OCI-LY7 (cell line): ENCODE results near the gene F2R. TPM values are rescaled to one million over a fixed set of nuclear protein-coding genes. Genes with fewer than 3 reads are reported as not detected.
"Not testable (repeated sequence)": the region's sequence is repeated elsewhere in the genome, so short reads cannot be mapped to it uniquely, and the experiment has no call there.

Source experiments
- BruUV-seq: library from RNA; stranded (reverse); fragments of 400-500 nt; replicated peaks from 2 replicates; lab custom pipeline; 2021; lab: Mats Ljungman, UMichigan
- CTCF ChIA-PET: fragments of 300-600 bp; sonication (Branson Sonifier 250); formaldehyde crosslinking; loops from one replicate; lab custom pipeline; 2022; ENCODE audit warnings: antibody characterized with exemption; ENCODE audit not compliant: unreplicated experiment; lab: Charles Lee
- POLR2A ChIA-PET: fragments of 300-600 bp; sonication (Branson Sonifier 250); formaldehyde crosslinking; loops from one replicate; lab custom pipeline; 2022; ENCODE audit warnings: antibody characterized with exemption; lab: Charles Lee
- DNase-seq: peaks from one replicate; pipeline ENCODE4 v3.0.0-alpha.2; 2015; ENCODE audit warnings: low spot score
- H2AFZ ChIP-seq: fragments of 200-600 bp; sonication (generic), shearing (Covaris generic); 2 replicates; pipeline ENCODE4 v1.6.1; 2014; ENCODE audit warnings: mild to moderate bottlenecking, antibody characterized with exemption, low read length, moderate library complexity
- H3K27ac ChIP-seq: fragments of 200-600 bp; sonication (generic); 2 replicates; pipeline ENCODE4 v1.5.1; 2014; ENCODE audit warnings: mixed run types, low read depth, mild to moderate bottlenecking, moderate library complexity, low read length, inconsistent platforms; ENCODE audit not compliant: poor library complexity, severe bottlenecking
- H3K36me3 ChIP-seq: fragments of 200-600 bp; sonication (generic); 2 replicates; pipeline ENCODE4 v1.6.1; 2014; ENCODE audit warnings: mild to moderate bottlenecking, antibody characterized with exemption, low read length, moderate library complexity, mixed read lengths; ENCODE audit not compliant: insufficient read depth
- H3K4me1 ChIP-seq: fragments of 200-600 bp; sonication (generic); 2 replicates; pipeline ENCODE4 v1.5.1; 2014; ENCODE audit warnings: mild to moderate bottlenecking, low read length; ENCODE audit not compliant: insufficient read depth, poor library complexity, severe bottlenecking
- H3K4me2 ChIP-seq: fragments of 200-600 bp; sonication (generic); 2 replicates; pipeline ENCODE4 v1.6.1; 2014; ENCODE audit warnings: mild to moderate bottlenecking, low read length
- H3K4me3 ChIP-seq: fragments of 200-600 bp; sonication (generic); 2 replicates; pipeline ENCODE4 v1.5.1; 2014; ENCODE audit warnings: mild to moderate bottlenecking, low read depth, low read length; ENCODE audit not compliant: poor library complexity, severe bottlenecking
- H3K79me2 ChIP-seq: fragments of 200-600 bp; sonication (generic); 2 replicates; pipeline ENCODE4 v1.6.1; 2016; ENCODE audit warnings: low read depth, mild to moderate bottlenecking, low read length, moderate library complexity, mixed read lengths; ENCODE audit not compliant: insufficient read depth
- H3K9me2 ChIP-seq: fragments of 200-600 bp; sonication (generic); 2 replicates; pipeline ENCODE4 v1.6.1; 2016; ENCODE audit warnings: mild to moderate bottlenecking, low read length, mixed read lengths; ENCODE audit not compliant: insufficient read depth
- H3K9me3 ChIP-seq: fragments of 200-600 bp; sonication (generic); 2 replicates; pipeline ENCODE4 v1.6.1; 2014; ENCODE audit warnings: mild to moderate bottlenecking, mixed run types, low read length, mixed read lengths
- H4K20me1 ChIP-seq: fragments of 200-600 bp; sonication (generic); 2 replicates; pipeline ENCODE4 v1.6.1; 2014; ENCODE audit warnings: mild to moderate bottlenecking, antibody characterized with exemption, low read length, moderate library complexity, mixed read lengths; ENCODE audit not compliant: insufficient read depth
- EZH2phosphoT487 ChIP-seq: fragments of 200-600 bp; sonication (generic); IDR thresholded peaks from 2 replicates; pipeline ENCODE4 v1.6.1; 2018; ENCODE audit warnings: low read depth, borderline replicate concordance, mild to moderate bottlenecking, mixed run types, antibody characterized with exemption, low read length, moderate library complexity, mixed read lengths
- intact Hi-C: fragments of 100-400 bp; cut with micrococcal nuclease; formaldehyde crosslinking; loops from one replicate; pipeline ENCODE4 v1.10.0; 2022; ENCODE audit not compliant: unreplicated experiment
- total RNA-seq, 2 experiments: library from RNA; depleted of rRNA in 1 of 2; stranded (reverse); fragments of >200 nt in 1 of 2; shearing (Covaris generic) in 1 of 2; gene quantifications; 2 replicates each; pipeline ENCODE4 v1.2.3, GENCODE V29; 2014 to 2022
- TF ChIP-seq, protein P1 (sequence below): fragments of 200-600 bp; sonication (generic); conservative IDR thresholded peaks from 2 replicates; pipeline ENCODE4 v1.5.1; 2014; ENCODE audit warnings: mild to moderate bottlenecking, antibody characterized with exemption, low read length, moderate library complexity, mixed read lengths

The F2R gene
- total RNA-seq, 2 experiments from 2014 or later: 0.08 TPM; not detected in 1

DNA sequence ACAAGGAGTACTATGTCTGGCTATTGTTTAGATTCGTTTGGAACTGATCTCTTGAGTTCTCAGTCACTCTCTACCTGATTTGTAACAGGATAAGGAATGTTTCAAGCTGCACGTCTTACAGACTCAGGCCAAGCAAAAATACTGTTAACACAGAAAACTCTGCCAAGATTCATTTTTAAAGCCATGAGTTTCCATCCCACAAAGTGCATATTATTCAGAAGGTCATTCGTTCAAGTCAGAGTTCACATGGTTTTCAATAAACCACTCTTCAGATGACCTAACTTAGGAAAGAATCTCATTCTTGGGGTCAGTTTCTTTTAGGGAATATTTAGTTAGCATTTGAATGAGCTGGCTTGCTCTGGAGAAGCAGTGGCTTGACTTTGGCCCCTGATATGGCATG lies 49.3 kb downstream of the F2R start:
- DNase-seq: no peak
- TF ChIP-seq, protein P1, sequence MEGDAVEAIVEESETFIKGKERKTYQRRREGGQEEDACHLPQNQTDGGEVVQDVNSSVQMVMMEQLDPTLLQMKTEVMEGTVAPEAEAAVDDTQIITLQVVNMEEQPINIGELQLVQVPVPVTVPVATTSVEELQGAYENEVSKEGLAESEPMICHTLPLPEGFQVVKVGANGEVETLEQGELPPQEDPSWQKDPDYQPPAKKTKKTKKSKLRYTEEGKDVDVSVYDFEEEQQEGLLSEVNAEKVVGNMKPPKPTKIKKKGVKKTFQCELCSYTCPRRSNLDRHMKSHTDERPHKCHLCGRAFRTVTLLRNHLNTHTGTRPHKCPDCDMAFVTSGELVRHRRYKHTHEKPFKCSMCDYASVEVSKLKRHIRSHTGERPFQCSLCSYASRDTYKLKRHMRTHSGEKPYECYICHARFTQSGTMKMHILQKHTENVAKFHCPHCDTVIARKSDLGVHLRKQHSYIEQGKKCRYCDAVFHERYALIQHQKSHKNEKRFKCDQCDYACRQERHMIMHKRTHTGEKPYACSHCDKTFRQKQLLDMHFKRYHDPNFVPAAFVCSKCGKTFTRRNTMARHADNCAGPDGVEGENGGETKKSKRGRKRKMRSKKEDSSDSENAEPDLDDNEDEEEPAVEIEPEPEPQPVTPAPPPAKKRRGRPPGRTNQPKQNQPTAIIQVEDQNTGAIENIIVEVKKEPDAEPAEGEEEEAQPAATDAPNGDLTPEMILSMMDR: no peak
- no peak for TF ChIP-seq EZH2phosphoT487
- no TSS peak for BruUV-seq
- H3K4me1 ChIP-seq: no peaks in the 10 kb centered on the region
- intact Hi-C loops: no loop called here
- no peak overlapping the region for H3K4me2 ChIP-seq
- CTCF ChIA-PET: no interaction called here
- no peak overlapping the region for H3K4me3 ChIP-seq
- H2AFZ ChIP-seq: no peak overlapping the region
- no peaks in the 10 kb centered on the region for H3K36me3 ChIP-seq
- no peak overlapping the region for H3K27ac ChIP-seq
- 0 out of 2 replicates have a peak, but pooled peaks cover 3% of the 10 kb centered on the region for H3K9me3 ChIP-seq
- no peaks in the 10 kb centered on the region for H4K20me1 ChIP-seq
- POLR2A ChIA-PET: no interaction called here
- H3K79me2 ChIP-seq: no peaks in the 10 kb centered on the region
- H3K9me2 ChIP-seq: no peaks in the 10 kb centered on the region

DNA sequence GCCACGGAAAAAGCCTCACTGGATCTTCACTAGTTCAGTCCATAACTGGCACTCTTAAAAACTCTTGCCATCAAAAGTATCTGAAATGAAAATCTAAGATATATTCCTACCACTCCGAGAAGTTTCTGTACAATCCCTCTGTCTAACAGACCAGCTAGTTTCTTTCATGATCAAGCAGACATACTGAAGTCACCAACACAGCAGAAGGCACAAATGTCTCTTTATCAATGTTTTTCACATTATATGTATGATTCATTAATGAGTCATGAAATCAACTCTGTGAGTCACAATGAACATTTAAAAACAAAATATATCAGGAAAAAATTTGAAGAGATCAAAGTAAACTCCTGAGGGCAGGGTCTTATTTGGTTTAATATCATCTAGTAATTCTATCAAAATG lies 50.8 kb downstream of the F2R start:
- ChIA-PET POLR2A (interaction anchor here (0.7 kb wide), 2 partner anchors 28 to 58 kb away, joined by 3 read pairs; no protein-coding TSS in a partner anchor), CTCF (no interaction called here)
- TF ChIP-seq, protein P1: no peak
- no peak for TF ChIP-seq EZH2phosphoT487
- DNase-seq: no peak
- no peak overlapping the region for H3K4me2 ChIP-seq
- H4K20me1 ChIP-seq: no peaks in the 10 kb centered on the region
- no TSS peak for BruUV-seq
- no peak overlapping the region for H3K27ac ChIP-seq
- H3K79me2 ChIP-seq: no peaks in the 10 kb centered on the region
- H3K9me2 ChIP-seq: no peaks in the 10 kb centered on the region
- H3K36me3 ChIP-seq: no peaks in the 10 kb centered on the region
- H3K4me3 ChIP-seq: no peak overlapping the region
- H2AFZ ChIP-seq: no peak overlapping the region
- H3K4me1 ChIP-seq: no peaks in the 10 kb centered on the region
- 0 out of 2 replicates have a peak, but pooled peaks cover 3% of the 10 kb centered on the region for H3K9me3 ChIP-seq
- intact Hi-C loops: no loop called here

DNA sequence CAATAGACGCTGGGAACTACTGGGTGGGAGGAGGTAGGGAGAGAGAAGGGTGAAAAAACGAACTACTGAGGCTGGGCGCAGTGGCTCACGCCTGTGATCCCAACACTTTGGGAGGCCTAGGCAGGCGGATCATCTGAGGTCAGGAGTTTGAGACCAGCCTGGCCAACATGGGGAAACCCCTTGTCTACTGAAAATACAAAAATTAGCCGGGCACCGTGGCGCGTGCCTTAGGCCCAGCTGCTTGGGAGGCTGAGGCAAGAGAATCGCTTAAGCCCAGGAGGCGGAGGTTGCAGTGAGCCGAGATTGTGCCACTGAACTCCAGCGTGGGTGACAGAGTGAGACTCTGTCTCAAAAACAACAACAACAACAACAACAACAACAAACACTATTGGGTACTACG lies 55.1 kb downstream of the F2R start:
- H3K9me3 ChIP-seq, H3K9me2 ChIP-seq, H3K4me3 ChIP-seq, H3K4me2 ChIP-seq, H4K20me1 ChIP-seq, DNase-seq, CTCF ChIA-PET, H3K27ac ChIP-seq, intact Hi-C loops, H3K79me2 ChIP-seq, H2AFZ ChIP-seq, H3K4me1 ChIP-seq, BruUV-seq, H3K36me3 ChIP-seq: not testable (repeated sequence)
- POLR2A ChIA-PET: interaction anchor here (0.6 to 0.9 kb wide), 2 partner anchors 15 to 1870 kb away, joined by 3 read pairs; no protein-coding TSS in a partner anchor
